Glomerular visceral epithelial cell (primary cell): ENCODE data around the gene SH3GLB2.
A peak's percentile ranks its signal among the peaks of the same experiment; 100 is the strongest.
"Not testable (repeated sequence)": the region's sequence is repeated elsewhere in the genome, so short reads cannot be mapped to it uniquely, and the experiment has no call there.

Experiments used
- DNase-seq: peaks from one replicate; pipeline ENCODE4 v3.0.0-alpha.2; 2016; ENCODE audit errors: extremely low spot score

Gene SH3GLB2

GRCh38 chr9:129014608-129015007, 13.5 kb downstream of the SH3GLB2 start:
- no peak for DNase-seq

GRCh38 chr9:129014124-129014523, 14.0 kb downstream of the SH3GLB2 start:
- DNase-seq: no peak

- DNase-seq: no peak
Observed at GRCh38 chr9:129013674-129014073, 14.5 kb downstream of the SH3GLB2 start.

GRCh38 chr9:129012893-129013448, 15.2 kb downstream of the SH3GLB2 start:
- no peak for DNase-seq

GRCh38 chr9:129012343-129012742, 15.8 kb downstream of the SH3GLB2 start:
- DNase-seq: no peak

DNA sequence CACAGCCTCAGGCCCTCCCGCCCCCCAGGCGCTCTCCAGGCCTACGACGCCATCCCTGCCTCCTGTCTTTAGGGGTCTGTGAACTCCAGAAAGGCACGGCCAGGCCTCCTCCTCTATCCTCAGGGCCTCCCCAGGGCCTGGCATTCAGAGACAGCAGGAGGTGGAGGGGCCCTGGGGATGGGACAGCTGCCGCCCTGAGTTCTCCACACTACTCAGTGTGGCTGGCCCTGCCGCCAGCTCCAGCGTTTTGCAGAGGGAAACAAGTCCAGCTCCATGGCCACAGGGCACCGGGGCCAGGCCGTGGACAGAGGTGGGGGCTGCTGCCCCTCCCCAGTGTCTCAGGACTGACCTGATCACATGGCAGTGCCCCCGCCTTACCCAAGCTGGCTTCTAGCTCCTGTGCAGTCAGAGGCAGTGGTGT, 16.4 kb downstream of the SH3GLB2 start:
- DNase-seq: no peak

DNA sequence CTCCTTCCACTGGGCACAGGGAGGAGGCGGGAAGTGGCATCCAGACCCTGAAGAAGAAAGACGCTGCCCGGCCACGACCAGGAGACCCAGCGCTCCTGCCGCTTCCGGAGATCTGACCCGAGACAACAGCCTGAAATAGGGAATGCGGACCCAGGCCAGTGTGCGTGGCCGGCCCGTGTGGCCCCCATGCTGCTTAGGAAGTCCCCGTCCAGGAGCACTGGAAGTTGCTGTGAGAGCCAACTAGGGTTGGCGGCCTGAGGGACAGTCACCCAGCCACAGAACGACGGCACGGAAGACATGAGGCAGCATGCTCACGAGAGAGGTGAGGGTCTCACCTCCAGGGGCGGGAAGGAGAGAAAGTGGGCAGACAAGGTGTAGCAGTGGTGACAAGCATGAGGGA, 17.0 kb downstream of the SH3GLB2 start:
- DNase-seq: no peak

DNA sequence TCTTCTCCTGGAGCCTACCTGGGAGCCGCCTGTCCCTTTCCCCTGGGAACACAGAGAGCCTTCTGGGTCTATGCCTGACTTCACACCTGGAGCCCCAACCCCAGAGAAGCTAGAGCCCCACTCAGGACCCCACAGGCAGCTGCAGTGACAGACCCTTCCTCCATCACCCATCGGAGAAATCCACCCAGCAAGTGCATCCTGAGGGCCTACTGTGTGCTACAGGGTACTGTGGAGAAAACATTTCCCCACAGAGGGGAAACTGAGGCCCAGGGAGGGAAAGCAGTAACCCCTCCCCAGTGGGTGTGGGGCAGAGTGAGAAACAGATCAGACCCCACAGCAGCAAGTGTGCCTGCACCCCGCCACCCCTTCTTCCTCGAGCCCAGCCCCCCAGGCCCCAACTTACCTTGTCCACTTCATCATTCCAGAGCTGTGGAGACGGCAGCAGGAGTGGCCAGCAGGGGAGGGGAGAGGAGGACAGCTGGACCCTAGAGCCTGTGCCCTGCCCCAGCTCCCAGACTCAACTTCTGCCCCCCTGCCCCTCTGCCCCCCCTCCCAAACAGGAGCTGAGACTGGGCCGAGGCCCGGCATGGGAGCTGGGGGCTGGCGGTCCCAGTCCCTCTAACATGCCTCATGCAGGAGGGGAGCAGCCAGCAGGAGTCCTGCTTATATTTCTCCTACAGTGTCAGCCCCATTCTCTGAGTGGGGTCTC, 17.7 kb downstream of the SH3GLB2 start:
- DNase-seq: no peak

DNA sequence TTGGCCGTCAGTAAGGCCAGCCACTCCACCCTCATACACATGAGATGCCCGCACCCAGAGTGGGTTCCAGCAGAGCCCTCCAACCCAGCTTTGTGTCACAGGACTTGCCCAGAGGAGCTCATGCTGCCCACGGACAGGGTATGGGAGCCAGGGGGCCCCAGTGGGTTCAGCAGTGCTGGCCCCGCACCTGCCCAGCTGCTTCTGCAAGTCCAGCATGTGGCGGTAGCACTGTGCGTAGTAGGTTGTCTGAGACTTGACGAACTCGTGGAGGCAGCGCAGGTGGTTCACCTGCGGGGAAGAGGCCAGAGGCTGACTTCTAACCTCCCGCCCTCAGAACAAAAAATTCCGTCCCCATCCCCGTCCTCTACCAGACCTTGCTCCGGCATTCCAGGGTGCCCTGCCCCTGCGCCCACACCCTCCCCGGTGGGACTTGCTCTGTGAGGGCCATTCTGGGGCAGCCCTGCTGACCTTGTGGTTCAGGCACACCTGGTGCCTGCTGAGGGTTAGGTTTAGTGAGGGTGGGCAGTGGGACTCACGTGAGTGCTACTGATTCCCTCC, 18.5 kb downstream of the SH3GLB2 start:
- DNase-seq: no peak

DNA sequence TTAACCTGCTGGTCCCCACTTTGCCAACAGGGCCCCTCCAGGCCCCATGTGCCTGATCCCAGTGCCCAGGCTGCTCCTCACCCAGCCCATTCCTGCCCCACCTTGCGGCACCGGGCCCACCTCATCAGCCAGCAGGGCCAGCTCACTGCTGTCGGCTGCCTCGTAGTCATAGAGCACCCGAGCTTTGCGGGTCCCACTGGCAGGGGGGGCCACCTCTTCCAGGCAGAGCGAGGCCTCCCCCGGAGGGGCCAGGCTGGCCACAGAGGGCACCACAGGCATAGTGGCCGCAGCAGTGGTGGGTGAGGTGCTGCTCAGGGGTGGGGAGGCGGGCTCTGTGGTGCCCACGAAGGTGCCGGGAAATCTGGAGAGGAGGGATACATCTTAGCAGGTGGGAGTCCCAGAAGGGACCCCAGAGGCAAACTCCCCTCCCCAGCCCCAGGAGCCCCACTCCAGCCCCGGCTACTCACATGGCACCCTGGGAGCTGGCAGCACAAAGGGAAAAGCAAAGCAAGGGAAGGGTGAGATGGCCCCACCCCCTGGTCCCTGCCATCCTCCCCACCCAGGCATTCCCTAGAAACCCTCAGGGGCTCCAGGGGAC, 19.0 kb downstream of the SH3GLB2 start:
- DNase-seq: no peak

GRCh38 chr9:129008469-129008965, 19.6 kb downstream of the SH3GLB2 start:
- DNase-seq: no peak

- no peak for DNase-seq
Observed at GRCh38 chr9:129007766-129008468, 20.2 kb downstream of the SH3GLB2 start.

- no peak for DNase-seq
Observed at GRCh38 chr9:129007035-129007765, 20.9 kb downstream of the SH3GLB2 start.

DNA sequence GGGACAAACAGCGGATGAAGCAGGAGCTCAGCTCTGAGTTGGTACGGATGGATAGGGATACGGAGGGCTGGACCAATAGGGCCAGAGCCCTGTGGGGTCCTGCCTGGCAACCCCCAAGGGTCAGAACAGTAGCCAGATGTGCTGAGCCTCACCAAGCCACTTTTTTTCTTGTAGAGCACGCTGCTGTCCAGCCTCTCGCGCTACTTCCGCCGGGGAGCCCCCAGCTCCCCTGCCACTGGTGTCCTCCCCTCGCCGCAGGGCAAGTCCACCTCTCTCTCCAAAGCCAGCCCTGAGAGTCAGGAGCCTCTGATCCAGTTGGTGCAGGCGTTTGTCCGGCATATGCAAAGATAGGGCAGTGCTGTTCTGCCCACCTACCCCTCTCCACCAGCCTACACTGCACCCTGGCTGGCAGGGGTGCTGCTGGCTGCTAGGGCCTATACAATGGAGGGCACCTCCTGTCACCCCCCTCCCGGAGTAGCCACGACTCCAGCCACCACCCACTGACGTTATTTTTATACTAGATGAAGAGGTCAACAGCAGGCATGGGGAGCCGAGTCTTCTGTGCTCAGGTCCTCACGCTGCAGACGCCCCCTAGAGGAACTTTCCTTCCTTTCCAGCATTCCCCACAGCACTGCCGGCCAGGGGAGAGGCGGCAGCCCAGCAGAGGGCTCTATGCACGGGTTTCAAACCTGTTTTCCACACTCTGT, 21.6 kb downstream of the SH3GLB2 start:
- DNase-seq: peak; percentile 70

DNA sequence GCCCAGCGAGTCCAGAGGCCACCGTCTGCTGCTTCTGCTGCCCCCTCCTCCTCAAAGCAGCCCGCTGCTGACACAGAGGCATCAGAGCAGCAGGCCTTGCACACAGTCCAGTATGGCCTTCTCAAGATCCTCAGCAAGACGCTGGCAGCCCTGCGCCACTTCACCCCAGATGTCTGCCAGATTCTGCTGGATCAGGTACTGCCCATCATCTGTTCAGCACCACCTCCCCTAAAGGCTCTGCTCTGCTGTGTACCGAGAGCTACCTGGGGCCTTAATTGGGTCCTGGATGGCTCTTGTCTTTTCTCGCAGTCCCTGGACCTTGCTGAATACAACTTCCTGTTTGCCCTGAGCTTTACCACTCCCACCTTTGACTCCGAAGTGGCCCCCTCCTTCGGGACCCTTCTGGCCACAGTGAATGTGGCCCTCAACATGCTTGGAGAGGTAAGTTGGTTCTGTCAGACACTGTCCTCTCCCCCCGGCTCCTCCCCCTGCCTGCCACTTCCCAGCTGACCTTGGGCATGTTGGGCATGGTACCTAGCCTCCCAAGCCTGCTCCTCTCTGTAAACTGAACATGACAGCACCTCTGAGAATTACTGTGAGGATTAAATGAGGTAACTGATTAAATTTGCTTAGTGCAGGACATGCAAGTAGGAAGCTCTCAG, 22.7 kb downstream of the SH3GLB2 start:
- DNase-seq: no peak

DNA sequence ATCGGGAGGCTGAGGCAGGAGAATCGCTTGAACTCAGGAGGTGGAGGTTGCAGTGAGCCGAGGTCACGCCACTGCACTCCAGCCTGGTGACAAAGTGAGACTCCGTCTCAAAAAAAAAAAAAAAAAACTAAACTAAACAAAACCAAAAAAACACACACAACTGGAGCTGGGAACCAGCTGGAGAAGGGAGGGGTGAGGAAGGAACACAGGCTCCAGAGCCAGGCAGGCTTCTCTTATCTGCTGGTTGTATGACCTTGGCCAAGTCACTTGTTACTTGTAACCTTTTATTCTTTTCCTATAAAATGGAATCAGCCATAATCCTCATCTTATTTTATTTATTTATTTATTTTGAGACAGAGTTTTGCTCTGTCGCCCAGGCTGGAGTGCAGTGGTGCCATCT, 24.0 kb downstream of the SH3GLB2 start:
- not testable (repeated sequence) for DNase-seq

DNA sequence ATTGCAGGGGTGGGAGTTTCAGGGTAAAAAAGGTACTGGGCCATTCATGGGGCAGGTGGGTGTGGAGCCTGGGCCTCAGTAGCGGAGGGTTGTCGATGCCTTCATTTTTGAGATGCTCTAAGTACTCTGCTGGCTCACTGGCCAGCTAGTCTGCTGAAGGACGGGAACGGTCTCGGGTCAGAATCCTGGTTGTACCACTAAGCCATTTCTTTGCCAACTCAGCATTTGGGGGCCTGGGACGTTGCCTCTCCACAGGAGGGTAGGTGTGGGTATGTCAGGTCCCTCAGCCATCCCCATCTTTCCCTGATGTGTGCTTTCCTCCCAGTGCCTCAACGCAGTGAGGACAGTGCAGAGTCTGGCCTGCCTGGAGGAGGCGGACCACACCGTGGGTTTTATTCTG, 25.1 kb downstream of the SH3GLB2 start:
- no peak for DNase-seq

DNA sequence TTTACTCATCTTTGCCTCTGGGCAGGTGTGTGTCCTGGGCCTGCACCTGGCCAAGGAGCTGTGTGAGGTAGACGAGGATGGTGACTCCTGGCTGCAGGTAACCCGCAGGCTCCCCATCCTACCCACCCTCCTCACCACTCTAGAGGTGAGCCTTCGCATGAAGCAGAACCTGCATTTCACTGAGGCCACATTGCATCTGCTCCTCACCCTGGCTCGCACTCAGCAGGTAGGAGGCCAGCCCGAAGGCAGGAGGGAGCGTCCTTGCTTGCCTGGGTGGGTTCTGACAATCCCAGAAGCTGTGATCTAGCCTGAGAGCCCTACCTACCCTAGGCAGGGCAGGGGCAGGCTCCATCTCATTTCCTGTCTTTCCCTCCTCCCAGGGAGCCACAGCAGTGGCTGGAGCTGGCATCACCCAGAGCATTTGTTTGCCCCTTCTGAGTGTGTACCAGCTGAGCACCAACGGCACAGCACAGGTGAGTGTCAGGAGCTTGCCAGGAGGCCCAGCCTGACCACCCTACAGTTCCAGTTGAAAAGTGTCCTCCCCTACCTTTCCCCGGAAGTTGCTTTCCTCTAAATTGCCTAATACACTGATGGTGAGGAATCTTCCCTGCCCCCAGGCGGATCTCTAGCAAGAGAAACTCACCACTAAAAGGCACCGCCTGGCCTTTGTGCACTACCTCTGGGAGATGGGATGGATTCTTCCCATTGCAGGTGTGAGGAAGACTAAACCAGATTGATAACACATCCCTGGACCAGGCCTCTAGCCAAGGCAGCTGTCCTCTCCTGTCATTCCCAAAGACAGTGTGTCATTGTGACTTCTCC, 26.4 kb downstream of the SH3GLB2 start:
- DNase-seq: no peak

DNA sequence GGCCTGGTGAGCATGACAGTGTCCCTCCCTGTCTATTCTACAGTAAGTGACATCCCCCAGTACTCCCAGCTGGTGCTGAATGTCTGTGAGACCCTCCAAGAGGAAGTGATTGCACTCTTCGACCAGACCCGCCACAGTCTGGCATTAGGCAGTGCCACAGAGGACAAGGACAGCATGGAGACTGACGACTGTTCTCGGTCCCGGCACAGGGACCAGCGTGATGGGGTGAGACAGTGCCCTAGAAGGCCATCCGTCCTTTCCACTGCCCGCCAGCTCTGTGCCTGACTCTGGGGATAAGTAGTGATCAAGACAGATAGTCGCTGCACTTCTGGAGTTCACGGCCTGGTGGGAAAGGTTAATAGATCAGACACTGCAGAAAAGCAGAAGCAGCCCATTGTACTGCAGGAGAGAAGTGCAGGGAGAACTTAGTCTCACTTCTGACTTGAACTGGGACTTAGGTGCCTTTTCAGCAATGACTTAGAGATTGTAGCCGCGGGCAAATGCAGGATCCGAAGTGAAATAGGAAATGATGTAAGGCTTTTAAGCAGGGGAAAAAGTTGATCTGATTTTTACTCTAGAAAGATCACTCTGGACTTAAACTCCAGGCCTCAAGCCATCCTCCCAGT, 28.4 kb downstream of the SH3GLB2 start:
- no peak for DNase-seq
